NCI-H1436 treated with DMSO at 0.1 percent for 48 hours (cell line): Measurements from ENCODE around the gene OR6N2.

Experiments
- DNase-seq: peaks from one replicate; lab custom pipeline; 2025; lab: John Stamatoyannopoulos, UW

The OR6N2 gene

GRCh38 chr1:158754420-158754819 lies 26.6 kb downstream of the OR6N2 start, which contains the start of gene OR6K6:
Gene OR6K6 (plus strand): TSS chr1:158754720. CDS start chr1:158754888, 168 bp downstream.
- DNase-seq: no peak

- DNase-seq: no peak
Observed at GRCh38 chr1:158752155-158752712, 28.8 kb downstream of the OR6N2 start.

DNA sequence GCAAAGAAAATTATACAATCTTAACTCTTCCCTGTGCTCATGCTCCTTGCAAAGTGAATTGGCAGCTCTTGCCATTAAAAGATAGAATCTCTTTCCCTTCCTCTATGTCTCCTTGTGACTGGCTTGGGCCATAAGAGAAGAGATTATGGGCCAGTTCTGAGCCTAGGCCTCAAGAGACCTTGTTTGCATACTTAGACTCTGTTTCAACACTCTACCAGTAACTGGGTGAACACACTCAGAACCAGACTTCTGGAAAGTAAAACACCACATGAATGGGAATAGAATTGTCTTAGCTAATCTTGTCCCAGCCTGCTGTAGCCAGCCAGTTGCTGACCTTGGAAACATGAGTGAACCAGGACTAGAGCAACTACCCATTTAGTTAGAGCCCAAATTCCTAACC lies 45.2 kb downstream of the OR6N2 start:
- no peak for DNase-seq

GRCh38 chr1:158732524-158732923 lies 48.5 kb downstream of the OR6N2 start:
- no peak for DNase-seq

GRCh38 chr1:158731707-158732106 lies 49.3 kb downstream of the OR6N2 start:
- DNase-seq: no peak

DNA sequence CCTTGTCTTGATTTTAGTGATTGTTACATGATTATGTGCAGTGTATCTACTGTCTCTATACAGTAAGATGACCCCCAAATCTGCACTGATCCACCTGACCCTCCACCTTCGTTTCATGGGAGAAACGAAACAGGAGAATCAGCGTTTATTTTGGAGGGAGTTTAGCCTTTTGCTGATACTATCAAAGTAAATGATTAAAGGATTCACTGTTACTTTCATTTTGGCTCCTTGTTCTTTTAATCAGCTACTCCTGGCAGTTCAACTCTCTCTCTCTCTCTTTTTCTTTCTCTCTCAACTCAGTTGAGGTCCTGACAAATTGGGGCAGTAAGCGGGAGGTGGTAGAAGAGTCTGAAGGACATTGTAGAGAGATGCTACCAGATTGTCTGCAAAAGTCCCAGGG lies 50.6 kb downstream of the OR6N2 start:
- DNase-seq: no peak

DNA sequence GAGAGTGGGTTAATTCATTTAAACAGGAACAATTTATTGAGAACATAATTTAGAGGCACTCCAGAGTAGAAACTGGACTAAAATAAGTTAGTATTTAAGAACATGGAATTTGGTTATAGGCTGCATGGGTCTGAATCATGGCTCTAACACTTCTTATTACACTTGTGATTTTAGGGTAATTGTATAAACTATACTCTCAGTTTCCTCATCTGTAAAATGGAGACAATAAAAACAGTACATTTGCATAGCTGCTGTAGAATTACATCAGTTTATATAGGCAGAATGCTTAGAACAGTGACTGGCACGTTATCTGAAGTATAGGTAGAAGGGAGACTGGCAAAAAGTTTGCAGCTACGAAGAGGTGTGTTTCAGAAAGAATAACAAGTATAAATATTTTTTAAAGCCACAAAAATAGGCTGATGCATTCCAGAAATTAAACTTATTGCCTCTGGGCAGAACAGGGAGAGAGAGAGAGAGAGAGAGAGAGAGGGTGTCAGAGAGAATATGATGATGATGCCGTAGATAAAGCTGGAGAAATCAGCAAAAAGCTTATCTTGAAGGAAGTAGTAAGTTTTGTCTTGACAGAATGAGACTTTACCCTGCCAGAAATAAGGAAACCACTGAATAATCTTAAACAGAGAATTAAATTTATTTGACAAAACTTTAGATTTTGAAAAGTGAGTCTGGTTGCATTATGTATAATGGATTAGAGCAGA lies 52.3 kb downstream of the OR6N2 start:
- no peak for DNase-seq

DNA sequence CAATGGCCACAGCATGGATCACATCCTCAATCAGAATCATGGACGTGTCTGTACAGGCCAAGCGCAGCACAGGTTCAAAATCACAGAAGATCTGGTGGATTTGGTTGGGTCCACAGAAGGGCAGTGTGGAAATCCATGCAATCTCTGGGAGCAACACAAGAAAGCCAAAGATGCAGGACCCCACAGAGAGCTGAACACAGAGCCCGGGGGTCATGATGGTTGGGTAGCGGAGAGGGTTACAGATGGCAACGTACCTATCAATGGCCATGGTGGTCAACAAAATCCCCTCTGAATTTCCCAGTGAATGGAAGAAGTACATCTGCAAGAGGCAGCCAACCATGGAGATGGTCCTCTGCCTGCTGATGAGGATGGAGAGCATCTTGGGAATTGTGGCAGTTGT lies 56.6 kb downstream of the OR6N2 start:
- no peak for DNase-seq
